SH-SY5Y (cell line): ENCODE results near the gene HIP1R.

Source experiments
- GATA2 ChIP-seq: IDR thresholded peaks from 2 replicates; pipeline ENCODE4 v1.6.1; 2011; ENCODE audit warnings: mild to moderate bottlenecking, low read depth, low read length
- GATA3 ChIP-seq: IDR thresholded peaks from 2 replicates; pipeline ENCODE4 v1.6.1; 2011; ENCODE audit warnings: low read depth, mild to moderate bottlenecking, low read length, moderate library complexity

- TF ChIP-seq GATA2 (no peak), GATA3 (no peak)
These were observed 54.7 kb downstream of the HIP1R start for GRCh38 chr12:122889761-122890520.
